ENCODE measurements around the gene IL10RA.
A peak's percentile ranks its signal among the peaks of the same experiment; 100 is the strongest.

The IL10RA gene

DNA sequence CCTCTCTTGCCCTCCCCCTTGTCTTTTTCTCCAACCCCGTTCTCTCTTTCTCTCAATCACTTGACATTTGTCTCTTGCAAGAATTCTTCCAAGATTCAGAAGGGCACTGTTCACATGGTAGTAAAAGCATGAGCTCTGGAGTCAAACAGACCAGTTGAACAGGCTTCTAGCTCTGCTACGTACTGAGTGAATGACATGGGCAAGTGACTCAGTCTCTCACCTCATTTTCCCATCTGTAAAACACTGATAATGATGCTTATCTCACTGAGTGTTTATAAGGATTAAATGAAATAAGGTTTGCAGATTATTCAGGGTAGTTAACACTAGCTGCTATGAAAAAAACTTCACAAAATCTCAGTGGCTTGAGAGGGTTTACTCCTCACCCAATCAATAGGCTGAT is 5.9 kb upstream of the IL10RA start:
- TF ChIP-seq, protein P1, sequence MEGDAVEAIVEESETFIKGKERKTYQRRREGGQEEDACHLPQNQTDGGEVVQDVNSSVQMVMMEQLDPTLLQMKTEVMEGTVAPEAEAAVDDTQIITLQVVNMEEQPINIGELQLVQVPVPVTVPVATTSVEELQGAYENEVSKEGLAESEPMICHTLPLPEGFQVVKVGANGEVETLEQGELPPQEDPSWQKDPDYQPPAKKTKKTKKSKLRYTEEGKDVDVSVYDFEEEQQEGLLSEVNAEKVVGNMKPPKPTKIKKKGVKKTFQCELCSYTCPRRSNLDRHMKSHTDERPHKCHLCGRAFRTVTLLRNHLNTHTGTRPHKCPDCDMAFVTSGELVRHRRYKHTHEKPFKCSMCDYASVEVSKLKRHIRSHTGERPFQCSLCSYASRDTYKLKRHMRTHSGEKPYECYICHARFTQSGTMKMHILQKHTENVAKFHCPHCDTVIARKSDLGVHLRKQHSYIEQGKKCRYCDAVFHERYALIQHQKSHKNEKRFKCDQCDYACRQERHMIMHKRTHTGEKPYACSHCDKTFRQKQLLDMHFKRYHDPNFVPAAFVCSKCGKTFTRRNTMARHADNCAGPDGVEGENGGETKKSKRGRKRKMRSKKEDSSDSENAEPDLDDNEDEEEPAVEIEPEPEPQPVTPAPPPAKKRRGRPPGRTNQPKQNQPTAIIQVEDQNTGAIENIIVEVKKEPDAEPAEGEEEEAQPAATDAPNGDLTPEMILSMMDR (IDR thresholded peaks at IDR 0.05; ENCODE audit: unreplicated experiment in 3 of 3), result no peak

DNA sequence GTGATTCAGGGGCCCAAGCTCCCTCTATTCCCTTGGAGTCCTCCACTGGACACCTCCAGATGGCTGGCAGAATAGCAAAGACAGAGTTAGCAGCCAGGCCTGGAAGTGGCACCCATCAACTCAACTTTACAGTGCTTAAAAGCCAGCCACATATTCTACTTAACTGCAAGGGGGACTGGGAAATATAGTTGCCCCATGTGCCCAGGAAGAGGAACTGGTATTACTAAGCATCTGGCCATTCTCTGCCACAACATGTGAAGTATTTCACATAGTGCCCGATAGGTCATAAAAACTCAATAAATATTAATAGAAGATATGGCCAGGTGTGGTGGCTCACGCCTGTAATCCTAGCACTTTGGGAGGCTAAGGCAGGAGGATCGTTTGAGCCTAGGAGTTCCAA is 5.5 kb upstream of the IL10RA start:
- no peak overlapping the region for H3K4me3 Mint-ChIP-seq
- H3K36me3 Mint-ChIP-seq (ENCODE audit: low read depth), result no peaks in the 10 kb centered on the region
- H3K27ac Mint-ChIP-seq, result no peak overlapping the region
- peaks cover 9% of the 10 kb centered on the region for H3K4me1 Mint-ChIP-seq
- H3K27me3 Mint-ChIP-seq (ENCODE audit: low read depth), result peaks cover 45% of the 10 kb centered on the region
- TF ChIP-seq, protein P1 (IDR thresholded peaks at IDR 0.05; ENCODE audit: unreplicated experiment in 3 of 3), result no peak
- no peaks in the 10 kb centered on the region for H3K9me3 Mint-ChIP-seq

More for the DNA sequence above, 5.9 kb upstream of the IL10RA start:
- Mint-ChIP-seq H3K27ac (no peak overlapping the region), H3K4me1 (peaks cover 8% of the 10 kb centered on the region), H3K36me3 (ENCODE audit: low read depth) (no peaks in the 10 kb centered on the region), H3K4me3 (no peak overlapping the region), H3K27me3 (ENCODE audit: low read depth) (peaks cover 45% of the 10 kb centered on the region), H3K9me3 (no peaks in the 10 kb centered on the region)

DNA sequence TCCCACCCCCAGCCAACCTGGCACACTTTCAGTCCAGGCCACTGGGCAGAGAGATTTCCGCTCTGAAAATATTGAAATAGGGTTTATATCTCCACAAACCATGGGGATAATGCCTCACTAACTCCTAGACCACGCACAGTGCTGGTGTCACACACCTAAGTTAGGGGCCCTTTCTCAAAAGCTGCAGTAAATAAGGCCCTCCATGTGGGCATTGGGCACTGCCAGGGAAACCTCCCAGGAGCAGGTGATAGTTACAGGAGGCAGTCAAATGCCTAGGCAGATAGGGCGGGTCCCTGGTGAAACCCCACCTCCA is 3.1 kb upstream of the IL10RA start:
- Mint-ChIP-seq H3K36me3 (ENCODE audit: low read depth) (no peaks in the 10 kb centered on the region), H3K27ac (no peak overlapping the region), H3K4me1 (peaks cover 19% of the 10 kb centered on the region), H3K27me3 (ENCODE audit: low read depth) (peaks cover 63% of the 10 kb centered on the region), H3K4me3 (no peak overlapping the region), H3K9me3 (no peaks in the 10 kb centered on the region)
- TF ChIP-seq, protein P1 (IDR thresholded peaks at IDR 0.05; ENCODE audit: unreplicated experiment in 3 of 3), result no peak

DNA sequence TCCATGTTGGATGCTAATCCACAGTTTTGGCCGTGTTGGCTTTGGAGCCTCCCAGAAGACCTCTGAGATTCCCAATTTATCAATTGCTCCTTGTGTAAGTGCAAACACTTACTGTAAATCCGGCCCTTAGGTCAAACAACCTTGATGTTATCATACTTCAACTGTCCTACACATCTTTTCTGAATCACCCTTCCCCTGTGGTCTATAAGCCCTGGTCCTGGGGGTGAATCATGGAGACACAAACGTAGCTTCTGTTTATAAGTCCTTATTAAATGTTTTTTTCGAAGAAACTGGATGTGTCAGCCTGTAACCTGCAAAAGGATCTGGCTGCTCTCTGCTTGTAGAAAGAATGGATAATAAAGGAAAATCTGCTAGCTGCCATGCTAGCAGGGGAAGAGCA is 1.7 kb upstream of the IL10RA start:
- Mint-ChIP-seq H3K9me3 (no peaks in the 10 kb centered on the region), H3K27me3 (ENCODE audit: low read depth) (peaks cover 70% of the 10 kb centered on the region), H3K4me1 (peaks cover 19% of the 10 kb centered on the region), H3K27ac (no peak overlapping the region), H3K4me3 (peak overlapping the region; percentile 74 to 82 (median 79)), H3K36me3 (ENCODE audit: low read depth) (no peaks in the 10 kb centered on the region)
- TF ChIP-seq, protein P1 (IDR thresholded peaks at IDR 0.05; ENCODE audit: unreplicated experiment in 3 of 3), result no peak

DNA sequence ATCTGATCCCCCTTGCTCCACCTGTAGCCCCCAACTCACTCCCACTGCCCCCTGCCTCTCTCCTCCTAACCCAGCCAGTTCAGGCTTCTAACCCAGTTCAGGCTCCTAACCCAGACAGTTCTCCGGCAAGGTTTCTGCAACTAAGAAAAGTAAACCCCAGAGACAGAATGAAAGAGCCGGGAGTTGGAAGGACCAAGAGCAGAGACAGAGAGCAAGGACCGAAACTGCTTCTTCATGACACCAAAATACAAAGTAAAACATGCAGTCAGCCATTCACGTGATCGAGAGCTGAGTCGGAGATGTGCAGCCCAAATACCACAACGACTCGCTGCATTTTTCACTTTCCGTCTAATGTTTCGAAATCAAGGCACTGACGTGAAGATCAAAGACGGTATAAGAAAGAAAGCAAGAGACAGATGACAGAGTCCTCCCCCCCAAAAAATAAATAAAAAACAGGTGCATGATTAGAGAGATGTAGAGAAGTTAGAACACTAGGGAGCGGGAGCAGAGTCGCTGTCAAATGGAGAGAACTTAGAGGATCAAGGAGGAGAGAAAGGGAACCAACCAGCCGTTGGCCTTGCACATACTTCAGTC is 884 bp downstream of the IL10RA start:
- TF ChIP-seq, protein P1 (IDR thresholded peaks at IDR 0.05; ENCODE audit: unreplicated experiment in 3 of 3), result no peak
- no peaks in the 10 kb centered on the region for H3K36me3 Mint-ChIP-seq (ENCODE audit: low read depth)
- H3K27ac Mint-ChIP-seq, result no peak overlapping the region
- no peaks in the 10 kb centered on the region for H3K9me3 Mint-ChIP-seq
- peaks cover 63% of the 10 kb centered on the region for H3K27me3 Mint-ChIP-seq (ENCODE audit: low read depth)
- peaks cover 19% of the 10 kb centered on the region for H3K4me1 Mint-ChIP-seq
- peak overlapping the region; percentile 69 to 79 (median 76) for H3K4me3 Mint-ChIP-seq

DNA sequence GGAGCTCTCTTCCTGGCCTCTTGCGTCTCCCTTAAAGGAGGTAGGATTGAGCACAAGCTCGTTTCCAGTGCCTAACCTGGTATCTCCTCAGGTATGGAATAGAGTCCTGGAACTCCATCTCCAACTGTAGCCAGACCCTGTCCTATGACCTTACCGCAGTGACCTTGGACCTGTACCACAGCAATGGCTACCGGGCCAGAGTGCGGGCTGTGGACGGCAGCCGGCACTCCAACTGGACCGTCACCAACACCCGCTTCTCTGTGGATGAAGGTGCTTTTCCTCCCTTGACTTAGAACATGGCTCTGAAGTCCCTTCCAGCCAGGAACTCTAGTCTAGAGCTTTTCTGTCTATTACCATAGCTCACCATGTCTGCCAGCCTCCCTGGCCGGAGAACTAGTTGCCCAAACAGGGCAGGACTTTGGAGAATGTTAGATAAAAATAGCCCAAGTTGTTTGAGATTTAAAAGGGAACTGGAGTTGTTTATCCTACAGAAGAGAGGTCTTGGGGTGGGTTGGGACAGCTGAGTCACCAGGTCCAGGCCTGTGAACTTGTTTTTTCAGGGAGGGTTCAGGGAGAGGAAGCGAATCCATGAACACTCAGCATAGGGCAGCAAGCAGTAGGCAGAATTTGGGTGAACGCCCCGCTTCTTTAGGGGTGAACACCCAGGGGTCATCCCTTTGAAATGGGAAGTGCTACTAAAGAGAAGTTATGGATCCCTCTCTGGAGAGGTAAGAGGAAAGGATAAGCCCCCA is 3.3 kb downstream of the IL10RA start:
- Mint-ChIP-seq H3K27me3 (ENCODE audit: low read depth) (peaks cover 42% of the 10 kb centered on the region), H3K36me3 (ENCODE audit: low read depth) (no peaks in the 10 kb centered on the region), H3K9me3 (no peaks in the 10 kb centered on the region), H3K27ac (no peak overlapping the region), H3K4me3 (no peak overlapping the region), H3K4me1 (peaks cover 18% of the 10 kb centered on the region)
- TF ChIP-seq, protein P1 (IDR thresholded peaks at IDR 0.05; ENCODE audit: unreplicated experiment in 3 of 3), result no peak
